ENCODE data around the gene DGKZ.

DNA sequence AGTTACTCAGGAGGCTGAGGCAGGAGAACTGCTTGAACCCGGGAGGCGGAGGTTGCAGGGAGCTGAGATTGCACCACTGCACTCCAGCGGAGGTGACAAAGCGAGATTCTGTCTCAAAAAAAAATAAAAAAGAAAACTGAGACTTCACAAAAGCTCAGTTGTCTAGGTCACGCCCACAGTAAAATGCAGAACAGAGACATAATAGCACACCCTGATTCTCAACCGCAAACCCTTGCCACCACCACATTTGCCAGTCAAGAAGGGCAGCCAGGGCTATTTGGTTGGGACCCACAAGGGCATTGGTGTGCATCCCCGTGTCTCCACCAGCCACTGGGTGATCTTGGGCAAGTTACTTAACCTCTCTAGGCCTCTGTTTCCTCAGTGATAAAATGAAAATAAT, 44.4 kb upstream of the DGKZ start:
- no peak for TF ChIP-seq POLR2A (IDR thresholded peaks at IDR 0.05; ENCODE audit: low read depth, low read length)
- TF ChIP-seq POLR2AphosphoS5 (IDR thresholded peaks at IDR 0.05; ENCODE audit: low read depth, low read length) = no peak

Measured in GM12892 (cell line).